Activated naive CD8-positive, alpha-beta T cell (primary cell): Measurements from ENCODE around the gene BCL11B.

Experiments used
- H3K27ac Mint-ChIP-seq: one replicate; pipeline ENCODE4 v1.8.0; 2021; ENCODE audit warnings: mixed read lengths
- H3K27me3 Mint-ChIP-seq: one replicate; pipeline ENCODE4 v1.8.0; 2021; ENCODE audit warnings: mixed read lengths
- H3K36me3 Mint-ChIP-seq: one replicate; pipeline ENCODE4 v1.8.0; 2021; ENCODE audit warnings: mixed read lengths
- H3K4me1 Mint-ChIP-seq: one replicate; pipeline ENCODE4 v1.8.0; 2021; ENCODE audit warnings: low read depth, mixed read lengths
- H3K4me3 Mint-ChIP-seq: one replicate; pipeline ENCODE4 v1.8.0; 2021; ENCODE audit warnings: mild to moderate bottlenecking, mixed read lengths
- H3K9me3 Mint-ChIP-seq: one replicate; pipeline ENCODE4 v1.8.0; 2021; ENCODE audit warnings: low read depth, mixed read lengths

The BCL11B gene

GRCh38 chr14:99265571-99265970, 6.4 kb downstream of the BCL11B start:
- Mint-ChIP-seq H3K27me3 (no peaks in the 10 kb centered on the region), H3K36me3 (peaks cover 3% of the 10 kb centered on the region), H3K4me3 (peak overlapping the region; percentile 98), H3K4me1 (peaks cover 79% of the 10 kb centered on the region), H3K27ac (peak overlapping the region; percentile 99), H3K9me3 (no peaks in the 10 kb centered on the region)

GRCh38 chr14:99264691-99265450, 7.1 kb downstream of the BCL11B start:
- Mint-ChIP-seq H3K9me3 (no peaks in the 10 kb centered on the region), H3K27ac (peak overlapping the region; percentile 99), H3K36me3 (no peaks in the 10 kb centered on the region), H3K4me3 (peak overlapping the region; percentile 98), H3K27me3 (no peaks in the 10 kb centered on the region), H3K4me1 (peaks cover 86% of the 10 kb centered on the region)

GRCh38 chr14:99263564-99264330, 8.2 kb downstream of the BCL11B start:
- Mint-ChIP-seq H3K27ac (peak overlapping the region; percentile 99), H3K27me3 (no peaks in the 10 kb centered on the region), H3K36me3 (no peaks in the 10 kb centered on the region), H3K4me3 (peak overlapping the region; percentile 98), H3K9me3 (no peaks in the 10 kb centered on the region), H3K4me1 (peaks cover 96% of the 10 kb centered on the region)

GRCh38 chr14:99262977-99263448, 9.0 kb downstream of the BCL11B start:
- H3K4me1 Mint-ChIP-seq: peaks cover 99% of the 10 kb centered on the region
- H3K4me3 Mint-ChIP-seq: peak overlapping the region; percentile 98
- H3K27me3 Mint-ChIP-seq: no peaks in the 10 kb centered on the region
- H3K27ac Mint-ChIP-seq: peak overlapping the region; percentile 99
- H3K36me3 Mint-ChIP-seq: no peaks in the 10 kb centered on the region
- no peaks in the 10 kb centered on the region for H3K9me3 Mint-ChIP-seq

GRCh38 chr14:99261912-99262787, 9.8 kb downstream of the BCL11B start:
- no peaks in the 10 kb centered on the region for H3K36me3 Mint-ChIP-seq
- H3K4me1 Mint-ChIP-seq: peaks cover 99% of the 10 kb centered on the region
- no peaks in the 10 kb centered on the region for H3K9me3 Mint-ChIP-seq
- no peaks in the 10 kb centered on the region for H3K27me3 Mint-ChIP-seq
- H3K4me3 Mint-ChIP-seq: peak overlapping the region; percentile 98
- H3K27ac Mint-ChIP-seq: peak overlapping the region; percentile 99

- Mint-ChIP-seq H3K27me3 (no peaks in the 10 kb centered on the region), H3K9me3 (no peaks in the 10 kb centered on the region), H3K4me3 (peak overlapping the region; percentile 98), H3K4me1 (peaks cover 99% of the 10 kb centered on the region), H3K36me3 (no peaks in the 10 kb centered on the region), H3K27ac (peak overlapping the region; percentile 99)
Observed at GRCh38 chr14:99260587-99261551, 11.1 kb downstream of the BCL11B start.

- no peaks in the 10 kb centered on the region for H3K27me3 Mint-ChIP-seq
- no peaks in the 10 kb centered on the region for H3K9me3 Mint-ChIP-seq
- no peaks in the 10 kb centered on the region for H3K36me3 Mint-ChIP-seq
- H3K27ac Mint-ChIP-seq: peak overlapping the region; percentile 99
- H3K4me1 Mint-ChIP-seq: peaks cover 99% of the 10 kb centered on the region
- H3K4me3 Mint-ChIP-seq: peak overlapping the region; percentile 98
Observed at GRCh38 chr14:99260116-99260515, 11.9 kb downstream of the BCL11B start.

GRCh38 chr14:99258876-99259726, 12.9 kb downstream of the BCL11B start:
- Mint-ChIP-seq H3K36me3 (peaks cover 1% of the 10 kb centered on the region), H3K9me3 (no peaks in the 10 kb centered on the region), H3K27me3 (no peaks in the 10 kb centered on the region), H3K4me3 (peak overlapping the region; percentile 98), H3K4me1 (peaks cover 98% of the 10 kb centered on the region), H3K27ac (peak overlapping the region; percentile 99)

- H3K4me1 Mint-ChIP-seq: peaks cover 98% of the 10 kb centered on the region
- no peaks in the 10 kb centered on the region for H3K27me3 Mint-ChIP-seq
- H3K27ac Mint-ChIP-seq: peak overlapping the region; percentile 99
- no peaks in the 10 kb centered on the region for H3K9me3 Mint-ChIP-seq
- peaks cover 3% of the 10 kb centered on the region for H3K36me3 Mint-ChIP-seq
- H3K4me3 Mint-ChIP-seq: peak overlapping the region; percentile 98
Observed at GRCh38 chr14:99258341-99258861, 13.6 kb downstream of the BCL11B start.

- Mint-ChIP-seq H3K27me3 (no peaks in the 10 kb centered on the region), H3K9me3 (no peaks in the 10 kb centered on the region), H3K4me1 (peaks cover 98% of the 10 kb centered on the region), H3K27ac (peak overlapping the region; percentile 99), H3K36me3 (peaks cover 6% of the 10 kb centered on the region), H3K4me3 (peak overlapping the region; percentile 98)
Observed at GRCh38 chr14:99257673-99258221, 14.2 kb downstream of the BCL11B start.

GRCh38 chr14:99257122-99257672, 14.8 kb downstream of the BCL11B start:
- Mint-ChIP-seq H3K36me3 (peaks cover 6% of the 10 kb centered on the region), H3K27me3 (no peaks in the 10 kb centered on the region), H3K4me3 (peak overlapping the region; percentile 98), H3K27ac (peak overlapping the region; percentile 99), H3K9me3 (no peaks in the 10 kb centered on the region), H3K4me1 (peaks cover 98% of the 10 kb centered on the region)

- Mint-ChIP-seq H3K9me3 (no peaks in the 10 kb centered on the region), H3K4me1 (peaks cover 98% of the 10 kb centered on the region)
Observed at GRCh38 chr14:99256483-99256874, 15.5 kb downstream of the BCL11B start.

More at GRCh38 chr14:99256483-99256874, 15.5 kb downstream of the BCL11B start:
- peak overlapping the region; percentile 98 for H3K4me3 Mint-ChIP-seq
- H3K36me3 Mint-ChIP-seq: peaks cover 6% of the 10 kb centered on the region
- H3K27ac Mint-ChIP-seq: peak overlapping the region; percentile 99
- no peaks in the 10 kb centered on the region for H3K27me3 Mint-ChIP-seq
